ENCODE measurements around the gene ARHGAP15.

GRCh38 chr2:143582046-143582747 is 453.0 kb downstream of the ARHGAP15 start:
- TF ChIP-seq CTCF (IDR thresholded peaks at IDR 0.05; ENCODE audit: insufficient read depth, low read length) (no peak), REST (IDR thresholded peaks at IDR 0.05; ENCODE audit: insufficient replicate concordance, low read depth) (no peak), POLR2AphosphoS5 (IDR thresholded peaks at IDR 0.05; ENCODE audit: low read depth) (no peak), GABPA (IDR thresholded peaks at IDR 0.05; ENCODE audit: low read depth) (no peak), SPI1 (IDR thresholded peaks at IDR 0.05; ENCODE audit: borderline replicate concordance, low read depth) (no peak)

All from HL-60 (cell line).